ENCODE data around the gene HSD17B8. TPM values are rescaled to one million over a fixed set of nuclear protein-coding genes. Genes with fewer than 3 reads are reported as not detected.

Gene HSD17B8
- total RNA-seq, 4 donors from 2014 or later: 2.0 to 15.0 (median 12.9) TPM

DNA sequence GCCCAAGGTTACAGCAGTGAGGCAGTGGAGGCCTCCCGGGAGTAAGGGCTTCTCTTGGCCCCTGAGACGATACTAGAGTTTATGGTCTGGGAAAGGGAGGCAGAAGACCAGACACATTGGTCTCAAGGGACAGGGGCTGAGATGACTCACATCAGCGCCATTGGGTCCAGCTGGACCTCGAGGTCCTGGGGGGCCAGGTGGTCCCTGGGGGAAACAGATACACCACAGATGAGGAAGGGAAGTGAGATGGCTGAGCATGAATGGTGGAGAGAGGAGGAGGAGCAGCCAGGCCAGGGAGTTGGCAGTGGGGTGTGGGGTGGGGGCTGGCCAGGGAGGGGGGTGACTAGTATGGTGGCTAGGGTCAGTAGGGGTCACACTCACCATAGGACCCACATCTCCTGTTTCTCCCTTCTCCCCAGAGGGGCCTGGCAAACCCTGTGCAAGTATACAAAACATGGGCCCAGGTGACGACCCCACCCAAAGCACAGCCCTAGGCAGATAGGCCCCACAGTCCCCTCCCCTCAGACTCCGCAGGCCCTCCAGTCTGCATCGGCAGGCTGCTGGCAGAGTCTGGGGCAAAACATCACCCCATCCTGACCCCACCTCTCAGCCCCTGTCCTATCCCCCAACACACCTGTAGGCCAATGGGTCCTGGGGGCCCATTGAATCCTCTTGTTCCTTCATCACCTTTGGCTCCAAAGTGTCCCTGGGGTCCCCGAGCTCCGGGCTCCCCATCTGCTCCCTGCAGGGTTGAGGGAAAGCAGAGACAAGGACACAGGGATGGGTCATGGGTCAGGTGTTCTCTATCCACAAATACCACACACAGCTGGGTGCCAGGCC lies 34.1 kb upstream of the HSD17B8 start:
- no peak for DNase-seq (ENCODE audit: extremely low spot score)
- H3K27me3 ChIP-seq: no peaks in the 10 kb centered on the region
- H3K9me3 ChIP-seq: no peaks in the 10 kb centered on the region
- no peak overlapping the region for H3K27ac ChIP-seq (replicated peaks in 1 of 4)
- intact Hi-C loops (cut with DNase I): no loop called here
- 90% methylated on average over 7 of the region's 9 CpGs for WGBS
- H3K4me1 ChIP-seq: no peaks in the 10 kb centered on the region
- no peak overlapping the region for H3K4me3 ChIP-seq
- H3K36me3 ChIP-seq: no peaks in the 10 kb centered on the region
- TF ChIP-seq POLR2AphosphoS5 (IDR thresholded peaks at IDR 0.05) (no peak), EP300 (IDR thresholded peaks at IDR 0.05) (no peak), POLR2A (IDR thresholded peaks at IDR 0.05; ENCODE audit: low read depth) (no peak)
- TF ChIP-seq, protein P1, sequence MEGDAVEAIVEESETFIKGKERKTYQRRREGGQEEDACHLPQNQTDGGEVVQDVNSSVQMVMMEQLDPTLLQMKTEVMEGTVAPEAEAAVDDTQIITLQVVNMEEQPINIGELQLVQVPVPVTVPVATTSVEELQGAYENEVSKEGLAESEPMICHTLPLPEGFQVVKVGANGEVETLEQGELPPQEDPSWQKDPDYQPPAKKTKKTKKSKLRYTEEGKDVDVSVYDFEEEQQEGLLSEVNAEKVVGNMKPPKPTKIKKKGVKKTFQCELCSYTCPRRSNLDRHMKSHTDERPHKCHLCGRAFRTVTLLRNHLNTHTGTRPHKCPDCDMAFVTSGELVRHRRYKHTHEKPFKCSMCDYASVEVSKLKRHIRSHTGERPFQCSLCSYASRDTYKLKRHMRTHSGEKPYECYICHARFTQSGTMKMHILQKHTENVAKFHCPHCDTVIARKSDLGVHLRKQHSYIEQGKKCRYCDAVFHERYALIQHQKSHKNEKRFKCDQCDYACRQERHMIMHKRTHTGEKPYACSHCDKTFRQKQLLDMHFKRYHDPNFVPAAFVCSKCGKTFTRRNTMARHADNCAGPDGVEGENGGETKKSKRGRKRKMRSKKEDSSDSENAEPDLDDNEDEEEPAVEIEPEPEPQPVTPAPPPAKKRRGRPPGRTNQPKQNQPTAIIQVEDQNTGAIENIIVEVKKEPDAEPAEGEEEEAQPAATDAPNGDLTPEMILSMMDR (IDR thresholded peaks at IDR 0.05): no peak

DNA sequence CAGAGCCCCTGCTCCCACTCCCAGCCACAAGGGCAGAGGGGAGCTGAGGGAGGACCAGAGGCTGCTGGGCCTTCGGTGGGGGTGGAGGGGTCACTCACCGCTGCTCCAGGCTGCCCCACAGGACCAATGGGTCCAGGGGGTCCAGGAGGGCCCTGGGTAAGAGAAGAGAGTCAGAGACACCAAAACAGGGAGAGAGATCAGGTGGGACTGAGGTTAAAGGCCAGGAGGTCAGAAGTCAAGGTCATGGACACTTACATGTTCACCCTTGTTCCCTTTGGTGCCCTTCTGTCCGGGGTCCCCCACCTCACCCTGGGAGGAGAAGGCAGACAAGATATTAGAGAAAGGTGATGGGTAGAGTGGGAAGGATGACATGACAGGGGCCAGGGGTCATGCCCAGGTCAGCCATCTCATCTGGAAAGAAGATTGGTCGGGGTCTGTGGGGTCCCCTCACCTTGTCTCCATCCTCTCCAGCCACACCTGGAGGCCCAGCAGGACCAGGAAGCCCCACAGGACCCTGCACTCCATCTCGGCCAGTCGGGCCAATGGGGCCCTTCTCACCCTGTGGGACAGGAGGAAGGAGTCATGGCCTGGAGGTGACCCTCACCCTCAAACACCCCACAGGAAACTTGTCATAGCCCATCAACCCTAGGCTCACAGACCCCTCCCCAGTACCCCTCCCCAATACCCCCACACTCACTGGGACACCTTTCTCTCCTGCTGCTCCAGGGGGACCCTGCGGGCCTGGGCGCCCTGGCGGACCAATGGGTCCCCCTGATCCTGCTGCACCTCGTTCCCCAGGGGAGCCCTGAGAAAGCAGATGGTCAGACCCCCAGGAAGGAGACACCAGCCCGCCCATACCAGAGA lies 33.2 kb upstream of the HSD17B8 start:
- Histone ChIP-seq H3K4me1 (no peaks in the 10 kb centered on the region), H3K9me3 (no peaks in the 10 kb centered on the region), H3K4me3 (no peak overlapping the region), H3K27me3 (no peaks in the 10 kb centered on the region), H3K27ac (replicated peaks in 1 of 4) (no peak overlapping the region), H3K36me3 (no peaks in the 10 kb centered on the region)
- no peak for DNase-seq (ENCODE audit: extremely low spot score)
- 74% methylated on average over 5 of the region's 11 CpGs for WGBS
- TF ChIP-seq POLR2AphosphoS5 (IDR thresholded peaks at IDR 0.05): no peak
- TF ChIP-seq POLR2A (IDR thresholded peaks at IDR 0.05; ENCODE audit: low read depth): no peak
- TF ChIP-seq, protein P1 (IDR thresholded peaks at IDR 0.05): no peak
- TF ChIP-seq EP300 (IDR thresholded peaks at IDR 0.05): no peak
- intact Hi-C loops (cut with DNase I): no loop called here

DNA sequence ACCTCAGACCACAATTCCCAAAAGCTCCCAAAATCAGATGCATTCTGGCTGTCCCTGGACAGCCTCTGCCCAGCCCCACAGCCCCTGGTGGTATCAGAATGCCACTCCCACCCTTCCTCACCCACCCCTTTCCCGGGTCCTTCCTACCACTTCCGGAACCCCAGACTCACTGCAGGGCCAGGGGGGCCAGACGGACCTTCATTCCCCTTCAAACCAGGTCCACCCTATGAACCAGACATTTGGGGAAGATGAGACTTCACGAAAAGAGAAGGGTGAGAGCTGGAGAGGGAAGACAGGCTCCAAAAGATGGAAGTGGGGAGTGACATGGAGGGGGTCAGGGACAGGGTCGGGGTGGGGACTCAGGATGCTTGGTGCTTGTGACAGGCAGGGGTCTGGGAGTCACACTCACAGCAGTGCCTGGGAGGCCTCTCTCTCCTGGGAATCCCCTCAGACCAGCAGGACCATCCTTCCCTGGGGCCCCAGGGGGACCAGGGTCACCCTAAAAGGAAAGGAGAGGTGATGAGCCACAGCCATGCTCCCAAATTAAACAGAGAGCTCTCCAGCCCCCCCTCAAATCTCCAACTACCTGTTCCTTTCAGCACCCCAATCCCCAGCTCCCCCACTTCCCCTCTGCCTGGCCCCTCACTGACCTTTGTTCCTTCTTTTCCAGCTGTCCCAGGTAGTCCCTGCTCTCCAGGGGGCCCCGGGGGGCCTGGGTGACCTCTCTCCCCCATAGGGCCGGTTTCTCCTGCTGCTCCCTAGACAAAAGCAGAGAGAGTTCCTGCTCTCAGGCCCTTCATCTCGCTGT lies 32.4 kb upstream of the HSD17B8 start:
- DNase-seq (ENCODE audit: extremely low spot score): no peak
- Histone ChIP-seq H3K27me3 (no peaks in the 10 kb centered on the region), H3K4me1 (no peaks in the 10 kb centered on the region), H3K4me3 (no peak overlapping the region), H3K36me3 (no peaks in the 10 kb centered on the region), H3K27ac (replicated peaks in 1 of 4) (no peak overlapping the region), H3K9me3 (no peaks in the 10 kb centered on the region)
- intact Hi-C loops (cut with DNase I): no loop called here
- WGBS: 78% methylated on average over 8 of the region's 8 CpGs
- TF ChIP-seq POLR2AphosphoS5 (IDR thresholded peaks at IDR 0.05) (no peak), POLR2A (IDR thresholded peaks at IDR 0.05; ENCODE audit: low read depth) (no peak), EP300 (IDR thresholded peaks at IDR 0.05) (no peak)
- TF ChIP-seq, protein P1 (IDR thresholded peaks at IDR 0.05): no peak

DNA sequence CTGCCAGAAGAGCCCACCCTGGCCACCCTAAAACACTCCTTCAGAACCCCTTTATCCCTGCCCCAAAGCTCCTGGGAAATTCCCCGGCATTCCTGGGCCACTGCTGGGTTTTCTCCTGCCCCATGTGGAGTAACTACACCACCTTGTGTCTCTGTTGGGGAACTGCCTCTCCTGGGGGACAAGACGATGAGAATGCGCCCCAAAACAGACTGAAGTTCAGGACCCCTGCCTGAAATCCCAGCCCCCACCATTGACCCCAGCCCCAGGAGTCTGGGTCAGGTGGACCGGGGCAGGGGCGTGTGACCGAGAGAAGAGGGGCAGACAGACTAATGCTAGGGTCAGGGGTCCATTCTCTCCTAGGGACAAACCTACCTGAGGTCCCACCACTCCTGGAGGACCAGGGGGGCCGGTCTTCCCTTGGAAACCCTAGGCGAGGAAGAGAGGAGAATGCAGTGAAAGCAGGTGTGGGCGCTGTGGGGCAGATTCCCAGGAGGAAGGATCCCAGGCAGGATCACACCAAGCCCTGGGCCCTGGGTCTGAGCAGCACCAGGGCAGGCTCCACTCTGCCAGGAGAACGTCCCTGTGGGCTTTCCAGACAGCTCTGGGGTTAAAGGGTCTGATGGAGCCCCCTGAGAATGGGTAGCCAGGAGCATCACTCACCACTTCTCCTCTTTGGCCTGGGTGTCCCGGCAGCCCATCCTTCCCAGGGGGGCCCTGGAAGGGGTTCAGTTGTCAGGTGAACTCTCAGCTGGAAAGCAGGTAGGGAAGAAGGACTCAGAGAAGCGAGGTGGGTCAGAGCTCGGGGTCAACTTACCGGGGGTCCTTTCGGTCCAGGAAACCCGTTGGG lies 31.5 kb upstream of the HSD17B8 start:
- Histone ChIP-seq H3K27me3 (no peaks in the 10 kb centered on the region), H3K9me3 (no peaks in the 10 kb centered on the region), H3K27ac (replicated peaks in 1 of 4) (no peak overlapping the region), H3K4me3 (no peak overlapping the region), H3K36me3 (no peaks in the 10 kb centered on the region), H3K4me1 (no peaks in the 10 kb centered on the region)
- DNase-seq (ENCODE audit: extremely low spot score): no peak
- no peak for TF ChIP-seq POLR2AphosphoS5 (IDR thresholded peaks at IDR 0.05)
- TF ChIP-seq EP300 (IDR thresholded peaks at IDR 0.05): no peak
- no peak for TF ChIP-seq POLR2A (IDR thresholded peaks at IDR 0.05; ENCODE audit: low read depth)
- TF ChIP-seq, protein P1 (IDR thresholded peaks at IDR 0.05): peak; percentile 27 to 53 (median 43)
- WGBS: 73% methylated on average over 16 of the region's 16 CpGs
- intact Hi-C loops (cut with DNase I): no loop called here
